ENCODE data around the gene FXYD1. TPM values are rescaled to one million over a fixed set of nuclear protein-coding genes. Genes with fewer than 3 reads are reported as not detected.

FXYD1 gene
- total RNA-seq, 1 donor from 2014 or later = 0.52 TPM

GRCh38 chr19:35141837-35142605 is 3.4 kb downstream of the FXYD1 start:
- peak; percentile 71 for TF ChIP-seq EZH2 (IDR thresholded peaks at IDR 0.05; ENCODE audit: insufficient read depth, low read length)
- no peak for TF ChIP-seq CTCF (IDR thresholded peaks at IDR 0.05; ENCODE audit: insufficient read depth, low read depth, low read length)
- Histone ChIP-seq H3K4me2 (ENCODE audit: low read length) (peak overlapping the region; percentile 50), H3K9me3 (ENCODE audit: insufficient read depth, low read depth, low read length) (no peaks in the 10 kb centered on the region), H3K79me2 (ENCODE audit: insufficient read depth, low read length) (no peaks in the 10 kb centered on the region), H3K36me3 (ENCODE audit: insufficient read depth, low read length) (no peaks in the 10 kb centered on the region), H4K20me1 (ENCODE audit: insufficient read depth, low read length) (peaks cover 4% of the 10 kb centered on the region), H3K9ac (ENCODE audit: low read length) (no peak overlapping the region), H2AFZ (ENCODE audit: low read depth, low read length) (no peak overlapping the region), H3K27me3 (ENCODE audit: insufficient read depth, low read length) (peaks cover 28% of the 10 kb centered on the region), H3K4me3 (ENCODE audit: insufficient read depth, low read depth, low read length) (no peak overlapping the region), H3K27ac (ENCODE audit: low read depth, low read length) (no peak overlapping the region), H3K4me1 (ENCODE audit: insufficient read depth, low read length) (peaks cover 4% of the 10 kb centered on the region)
- H3K36me3 Mint-ChIP-seq (ENCODE audit: low read depth, unreplicated experiment) = no peaks in the 10 kb centered on the region
- peak overlapping the region; percentile 74 for H3K4me3 Mint-ChIP-seq (ENCODE audit: unreplicated experiment)
- H3K4me1 Mint-ChIP-seq (ENCODE audit: low read depth, unreplicated experiment) = peaks cover 11% of the 10 kb centered on the region
- H3K27ac Mint-ChIP-seq (ENCODE audit: unreplicated experiment) = no peak overlapping the region
- FAIRE-seq (no peak), DNase-seq (ENCODE audit: low read depth) (no peak)
- H3K27me3 Mint-ChIP-seq (ENCODE audit: low read depth, unreplicated experiment) = peaks cover 37% of the 10 kb centered on the region
- H3K9me3 Mint-ChIP-seq (ENCODE audit: unreplicated experiment) = no peaks in the 10 kb centered on the region

DNA sequence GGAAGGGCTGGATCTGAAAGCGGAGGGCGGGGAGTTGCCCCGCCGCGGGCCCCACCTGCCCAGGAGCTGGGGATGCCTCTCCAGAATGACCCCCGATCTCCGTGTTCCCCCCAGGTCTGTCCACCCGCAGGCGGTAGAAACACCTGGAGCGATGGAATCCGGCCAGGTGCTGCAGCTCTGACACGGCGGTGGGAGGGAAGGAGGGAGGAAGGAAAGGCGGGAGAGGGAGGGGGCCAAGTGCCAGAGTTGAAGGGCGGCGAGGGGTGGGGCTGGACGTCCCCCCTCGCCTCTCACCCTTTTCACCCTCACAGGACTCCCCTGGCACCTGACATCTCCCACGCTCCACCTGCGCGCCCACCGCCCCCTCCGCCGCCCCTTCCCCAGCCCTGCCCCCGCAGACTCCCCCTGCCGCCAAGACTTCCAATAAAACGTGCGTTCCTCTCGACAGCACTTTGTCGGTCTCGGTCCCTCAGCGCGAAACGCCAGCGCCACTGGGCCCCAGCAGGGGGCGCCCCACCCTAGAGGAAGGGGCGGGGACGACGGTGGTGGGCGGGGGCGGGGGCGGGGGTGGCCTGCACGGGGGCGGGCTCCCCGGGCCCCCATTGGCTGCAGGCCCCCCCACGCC is 4.1 kb downstream of the FXYD1 start:
- no peaks in the 10 kb centered on the region for H3K9me3 ChIP-seq (ENCODE audit: insufficient read depth, low read depth, low read length)
- no peaks in the 10 kb centered on the region for H3K79me2 ChIP-seq (ENCODE audit: insufficient read depth, low read length)
- H3K4me1 ChIP-seq (ENCODE audit: insufficient read depth, low read length) = peaks cover 4% of the 10 kb centered on the region
- TF ChIP-seq CTCF (IDR thresholded peaks at IDR 0.05; ENCODE audit: insufficient read depth, low read depth, low read length) (no peak), EZH2 (IDR thresholded peaks at IDR 0.05; ENCODE audit: insufficient read depth, low read length) (peak; percentile 77)
- H3K27ac ChIP-seq (ENCODE audit: low read depth, low read length) = no peak overlapping the region
- peaks cover 32% of the 10 kb centered on the region for H3K27me3 Mint-ChIP-seq (ENCODE audit: low read depth, unreplicated experiment)
- peaks cover 11% of the 10 kb centered on the region for H3K4me1 Mint-ChIP-seq (ENCODE audit: low read depth, unreplicated experiment)
- peaks cover 4% of the 10 kb centered on the region for H4K20me1 ChIP-seq (ENCODE audit: insufficient read depth, low read length)
- H3K27me3 ChIP-seq (ENCODE audit: insufficient read depth, low read length) = peaks cover 27% of the 10 kb centered on the region
- H3K9ac ChIP-seq (ENCODE audit: low read length) = no peak overlapping the region
- H3K36me3 Mint-ChIP-seq (ENCODE audit: low read depth, unreplicated experiment) = no peaks in the 10 kb centered on the region
- no peaks in the 10 kb centered on the region for H3K9me3 Mint-ChIP-seq (ENCODE audit: unreplicated experiment)
- H3K4me3 Mint-ChIP-seq (ENCODE audit: unreplicated experiment) = no peak overlapping the region
- H3K36me3 ChIP-seq (ENCODE audit: insufficient read depth, low read length) = no peaks in the 10 kb centered on the region
- peak overlapping the region; percentile 36 for H3K4me2 ChIP-seq (ENCODE audit: low read length)
- no peak for FAIRE-seq
- no peak overlapping the region for H3K4me3 ChIP-seq (ENCODE audit: insufficient read depth, low read depth, low read length)
- H2AFZ ChIP-seq (ENCODE audit: low read depth, low read length) = no peak overlapping the region
- no peak overlapping the region for H3K27ac Mint-ChIP-seq (ENCODE audit: unreplicated experiment)
- DNase-seq (ENCODE audit: low read depth) = no peak
